ENCODE results near the gene SIRT3. TPM values are rescaled to one million over a fixed set of nuclear protein-coding genes. Genes with fewer than 3 reads are reported as not detected.

The SIRT3 gene
- total and polyA plus RNA-seq, 2 of the 4 experiments (the other 2 are of a cell fraction) = 5.4 to 18.6 TPM

GRCh38 chr11:221539-221938 lies 14.6 kb downstream of the SIRT3 start:
- Histone ChIP-seq H2AK5ac (ENCODE audit: low read depth, low read length) (no peak overlapping the region), H2AFZ (replicated peaks; ENCODE audit: low read length, poor library complexity) (no peak overlapping the region), H3K36me3 (ENCODE audit: control insufficient read depth, insufficient read depth, low read length) (peaks cover 16% of the 10 kb centered on the region), H3K56ac (ENCODE audit: extremely low read depth, insufficient read depth, low read length) (no peak overlapping the region), H3K27ac (ENCODE audit: insufficient read depth, low read length) (no peak overlapping the region), H3K9ac (ENCODE audit: low read depth, low read length) (no peak overlapping the region), H3K4me1 (ENCODE audit: control insufficient read depth, insufficient read depth, low read length) (peaks cover 3% of the 10 kb centered on the region), H2BK120ac (ENCODE audit: low read depth, low read length) (no peak overlapping the region), H4K5ac (ENCODE audit: low read depth, low read length) (no peak overlapping the region), H3K4me3 (ENCODE audit: insufficient read depth, low read depth, low read length) (no peak overlapping the region), H3K27me3 (ENCODE audit: control insufficient read depth, insufficient read depth, low read length) (no peaks in the 10 kb centered on the region), H4K20me1 (ENCODE audit: insufficient read depth, low read length) (peaks cover 3% of the 10 kb centered on the region; the same call in 1 of the 2 replicates), H2BK15ac (ENCODE audit: low read depth, low read length) (no peak overlapping the region), H2BK5ac (ENCODE audit: low read depth, low read length, poor library complexity, severe bottlenecking) (no peak overlapping the region), H3K14ac (replicated peaks; ENCODE audit: low read depth, low read length) (no peak overlapping the region), H3K79me1 (ENCODE audit: low read depth in 1 of 2, low read length in 2 of 2) (peaks cover 4 to 16% of the 10 kb centered on the region in 2 experiments; a peak in 3 of 4 replicates), H2AK9ac (replicated peaks; ENCODE audit: low read depth, low read length, poor library complexity) (no peak overlapping the region), H3K23ac (ENCODE audit: low read depth, low read length) (no peak overlapping the region), H4K8ac (ENCODE audit: low read depth in 2 of 2, low read length in 2 of 2) (no peak overlapping the region), H3K4me2 (ENCODE audit: low read depth, low read length) (no peak overlapping the region), H3K4ac (ENCODE audit: low read depth, low read length) (no peak overlapping the region), H3K9me1 (ENCODE audit: insufficient read depth, low read length) (peaks cover under 1% of the 10 kb centered on the region; the same call in 1 of the 2 replicates), H2BK20ac (ENCODE audit: low read depth, low read length) (no peak overlapping the region), H3K9me3 (ENCODE audit: control insufficient read depth, insufficient read depth, low read length) (no peaks in the 10 kb centered on the region), H3K18ac (ENCODE audit: low read depth, low read length) (no peak overlapping the region), H4K91ac (ENCODE audit: insufficient read depth, low read depth, low read length) (no peak overlapping the region)
- ATAC-seq (ENCODE audit: low read depth) (no peak), DNase-seq (no peak)
- WGBS, 2 experiments (ENCODE audit: extremely low coverage in 2 of 2, insufficient read length in 1 of 2) = 96% methylated on average over 3 of the region's 7 CpGs; no CpG with 5 or more reads in 1 of the 2 experiments
- TF ChIP-seq RFX5 (IDR thresholded peaks at IDR 0.05; ENCODE audit: low read depth, low read length) (no peak), ELK1 (IDR thresholded peaks at IDR 0.05; ENCODE audit: borderline replicate concordance, low read depth, low read length) (no peak), RAD21 (IDR thresholded peaks at IDR 0.05; ENCODE audit: low read length) (no peak), MAFK (IDR thresholded peaks at IDR 0.05; ENCODE audit: low read depth, low read length) (no peak), BHLHE40 (IDR thresholded peaks at IDR 0.05; ENCODE audit: low read depth, low read length) (no peak), CTCF (conservative IDR thresholded peaks at IDR 0.05; ENCODE audit: low read depth, low read length) (no peak), CHD1 (IDR thresholded peaks at IDR 0.05; ENCODE audit: low read depth, low read length) (no peak), FOS (IDR thresholded peaks at IDR 0.05; ENCODE audit: low read depth, low read length) (no peak), MAZ (IDR thresholded peaks at IDR 0.05; ENCODE audit: borderline replicate concordance, low read depth, low read length) (no peak), CEBPB (IDR thresholded peaks at IDR 0.05; ENCODE audit: low read depth, low read length) (no peak), NFE2L2 (IDR thresholded peaks at IDR 0.05; ENCODE audit: low read depth, low read length) (no peak), USF2 (IDR thresholded peaks at IDR 0.05; ENCODE audit: low read depth, low read length) (no peak), POLR2A (IDR thresholded peaks at IDR 0.05; ENCODE audit: low read depth, low read length) (no peak)
- CTCF ChIA-PET = no interaction called here
- POLR2A ChIA-PET (ENCODE audit: unreplicated experiment) = no interaction called here
- in situ Hi-C loops (cut with MboI; ENCODE audit: low sequenced_read_pairs) (loop anchor here (10.0 kb wide), 1 partner anchor 63 kb away; the partner anchor contains the start of gene PGGHG), dilution Hi-C loops (cut with HindIII; ENCODE audit: low sequenced_read_pairs, unreplicated experiment) (no loop called here), intact Hi-C loops (cut with micrococcal nuclease) (no loop called here)
- BruUV-seq (replicated peaks) = no TSS peak

Measured in IMR-90 (cell line).